Right hindlimb (tissue), 1 donor: Measurements from ENCODE around the gene SRPX2.
A peak's percentile ranks its signal among the peaks of the same experiment; 100 is the strongest.

Experiments used
- DNase-seq: peaks from one replicate; pipeline ENCODE4 v3.0.0-alpha.2; 2018

SRPX2 gene, protein sequence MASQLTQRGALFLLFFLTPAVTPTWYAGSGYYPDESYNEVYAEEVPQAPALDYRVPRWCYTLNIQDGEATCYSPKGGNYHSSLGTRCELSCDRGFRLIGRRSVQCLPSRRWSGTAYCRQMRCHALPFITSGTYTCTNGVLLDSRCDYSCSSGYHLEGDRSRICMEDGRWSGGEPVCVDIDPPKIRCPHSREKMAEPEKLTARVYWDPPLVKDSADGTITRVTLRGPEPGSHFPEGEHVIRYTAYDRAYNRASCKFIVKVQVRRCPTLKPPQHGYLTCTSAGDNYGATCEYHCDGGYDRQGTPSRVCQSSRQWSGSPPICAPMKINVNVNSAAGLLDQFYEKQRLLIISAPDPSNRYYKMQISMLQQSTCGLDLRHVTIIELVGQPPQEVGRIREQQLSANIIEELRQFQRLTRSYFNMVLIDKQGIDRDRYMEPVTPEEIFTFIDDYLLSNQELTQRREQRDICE

GRCh38 chrX:100643956-100644860 is at the start of gene SRPX2:
Gene SRPX2, plus strand, starts transcription at chrX:100644199. Its CDS starts 2,124 bp downstream, at chrX:100646323.
- DNase-seq, result peak; percentile 74

DNA sequence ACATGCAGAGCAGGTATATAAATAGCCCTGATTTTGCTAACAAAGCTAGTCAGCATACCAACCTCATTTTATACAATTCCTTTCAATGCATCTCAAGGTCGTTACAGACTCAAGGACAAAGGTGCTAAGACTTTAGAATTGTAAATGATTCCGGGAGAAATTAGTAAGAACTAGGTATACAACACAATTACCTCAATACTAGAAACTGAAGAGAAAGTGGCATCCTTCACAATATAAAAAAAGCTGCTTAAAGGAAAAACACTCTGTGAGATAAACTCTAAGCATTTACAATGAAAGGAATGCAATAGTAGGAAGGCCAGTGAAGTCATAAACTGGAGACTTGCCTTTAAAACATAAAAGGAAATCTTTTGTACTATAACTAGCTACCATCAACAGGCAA is 47.4 kb upstream of the SRPX2 start:
- DNase-seq, result no peak

DNA sequence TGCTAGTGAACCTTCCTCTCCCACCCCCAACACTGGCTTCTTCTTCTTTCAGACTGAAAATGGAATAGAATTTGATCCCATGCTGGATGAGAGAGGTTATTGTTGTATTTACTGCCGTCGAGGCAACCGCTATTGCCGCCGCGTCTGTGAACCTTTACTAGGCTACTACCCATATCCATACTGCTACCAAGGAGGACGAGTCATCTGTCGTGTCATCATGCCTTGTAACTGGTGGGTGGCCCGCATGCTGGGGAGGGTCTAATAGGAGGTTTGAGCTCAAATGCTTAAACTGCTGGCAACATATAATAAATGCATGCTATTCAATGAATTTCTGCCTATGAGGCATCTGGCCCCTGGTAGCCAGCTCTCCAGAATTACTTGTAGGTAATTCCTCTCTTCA is 44.5 kb upstream of the SRPX2 start:
- DNase-seq, result no peak

DNA sequence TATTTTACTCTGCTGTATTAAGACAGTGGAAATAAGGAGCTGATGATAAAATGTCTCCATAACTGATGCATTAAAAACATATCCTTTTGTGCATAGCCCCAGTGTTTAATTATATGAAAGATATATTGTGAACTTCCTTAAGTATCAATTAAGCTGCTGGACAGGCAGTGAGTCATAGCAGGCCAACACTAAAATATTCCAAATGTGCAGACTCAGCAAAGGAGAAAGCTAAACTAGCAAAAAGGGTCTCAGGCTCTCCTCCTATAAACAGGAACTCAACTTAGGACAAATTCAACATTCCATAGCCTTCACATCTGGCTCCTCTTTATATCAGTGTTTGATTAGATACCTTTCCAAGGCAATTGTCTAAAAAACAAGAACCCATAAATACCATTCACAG is 43.7 kb upstream of the SRPX2 start:
- no peak for DNase-seq

DNA sequence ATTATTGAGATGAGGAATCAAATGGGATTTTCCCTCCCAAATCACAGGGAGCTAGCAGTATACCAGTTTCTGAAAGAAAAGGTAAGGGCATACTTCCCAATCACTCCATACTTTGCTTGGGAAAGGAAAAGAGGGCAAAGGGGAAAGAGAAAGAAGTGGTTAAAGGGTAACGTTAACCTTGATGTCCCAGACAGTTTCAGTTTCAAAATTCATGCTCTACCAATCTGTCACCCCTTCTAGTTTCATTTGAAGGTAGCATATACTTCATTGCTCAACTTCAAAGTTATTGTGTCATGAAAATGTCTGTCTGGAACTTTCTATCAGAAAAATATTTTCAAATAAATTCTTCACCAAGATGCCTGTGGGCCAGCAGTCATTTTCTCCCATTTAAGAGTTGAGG is 43.2 kb upstream of the SRPX2 start:
- no peak for DNase-seq

DNA sequence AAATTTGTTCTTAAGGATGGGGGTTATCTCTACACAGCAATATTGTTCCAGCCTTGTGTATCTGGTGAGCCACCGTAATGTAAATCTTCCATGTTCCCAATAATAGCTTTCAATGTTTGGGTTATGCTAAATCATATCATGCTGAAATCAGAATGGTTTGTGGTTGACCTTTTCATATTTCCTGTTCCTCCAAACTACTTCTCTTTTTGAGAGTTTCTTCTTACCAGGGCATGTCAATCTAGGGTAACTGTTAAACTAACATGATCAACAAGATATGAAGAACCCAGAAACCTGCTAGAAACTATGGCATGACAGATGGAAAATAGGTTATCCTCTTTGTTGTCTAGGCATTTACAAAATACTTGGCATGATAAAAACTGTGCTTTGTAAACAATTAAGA is 37.2 kb upstream of the SRPX2 start:
- no peak for DNase-seq

- no peak for DNase-seq
These were observed 34.4 kb upstream of the SRPX2 start for GRCh38 chrX:100609591-100609990.

GRCh38 chrX:100611951-100612350 is 32.0 kb upstream of the SRPX2 start:
- no peak for DNase-seq

- DNase-seq, result no peak
These were observed 29.0 kb upstream of the SRPX2 start for GRCh38 chrX:100615005-100615404.

- no peak for DNase-seq
These were observed 21.0 kb upstream of the SRPX2 start for GRCh38 chrX:100623001-100623400.

GRCh38 chrX:100625985-100626491 is 18.0 kb upstream of the SRPX2 start:
- no peak for DNase-seq

DNA sequence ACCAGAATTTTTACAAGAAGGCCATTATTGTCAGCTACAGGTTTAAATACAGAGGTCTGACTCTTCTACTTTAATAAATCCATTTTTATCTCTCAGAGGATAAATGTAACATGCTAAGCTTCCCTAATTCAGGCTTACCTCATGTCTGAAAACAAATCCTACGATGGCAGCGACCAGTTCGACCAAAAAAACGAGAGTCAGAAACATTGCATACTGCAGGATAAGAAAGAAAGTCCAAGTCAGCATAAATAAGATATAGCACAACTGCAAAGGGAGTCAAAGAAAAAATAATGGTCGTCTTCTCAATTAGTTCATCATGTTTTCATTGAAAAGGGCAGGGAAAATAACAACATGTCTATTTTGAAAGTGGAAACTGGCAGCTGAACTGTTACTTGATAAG is 9.0 kb upstream of the SRPX2 start:
- DNase-seq, result no peak

DNA sequence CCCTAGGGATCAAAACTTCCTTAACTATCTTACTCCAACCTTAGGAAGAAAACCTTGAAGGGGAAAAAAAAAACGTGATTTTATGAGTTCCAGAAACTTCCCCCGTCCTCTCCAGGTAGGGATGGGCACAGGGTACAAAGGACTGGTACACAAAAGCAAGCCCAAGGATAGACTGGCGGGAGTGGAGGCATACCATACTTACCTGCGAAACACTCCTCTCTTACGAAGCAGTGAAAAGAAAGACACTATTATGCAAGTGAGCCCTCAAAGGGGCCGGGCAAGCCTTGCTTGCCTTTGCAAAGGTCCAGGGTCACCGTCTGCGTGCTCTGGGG is 8.0 kb upstream of the SRPX2 start:
- no peak for DNase-seq

DNA sequence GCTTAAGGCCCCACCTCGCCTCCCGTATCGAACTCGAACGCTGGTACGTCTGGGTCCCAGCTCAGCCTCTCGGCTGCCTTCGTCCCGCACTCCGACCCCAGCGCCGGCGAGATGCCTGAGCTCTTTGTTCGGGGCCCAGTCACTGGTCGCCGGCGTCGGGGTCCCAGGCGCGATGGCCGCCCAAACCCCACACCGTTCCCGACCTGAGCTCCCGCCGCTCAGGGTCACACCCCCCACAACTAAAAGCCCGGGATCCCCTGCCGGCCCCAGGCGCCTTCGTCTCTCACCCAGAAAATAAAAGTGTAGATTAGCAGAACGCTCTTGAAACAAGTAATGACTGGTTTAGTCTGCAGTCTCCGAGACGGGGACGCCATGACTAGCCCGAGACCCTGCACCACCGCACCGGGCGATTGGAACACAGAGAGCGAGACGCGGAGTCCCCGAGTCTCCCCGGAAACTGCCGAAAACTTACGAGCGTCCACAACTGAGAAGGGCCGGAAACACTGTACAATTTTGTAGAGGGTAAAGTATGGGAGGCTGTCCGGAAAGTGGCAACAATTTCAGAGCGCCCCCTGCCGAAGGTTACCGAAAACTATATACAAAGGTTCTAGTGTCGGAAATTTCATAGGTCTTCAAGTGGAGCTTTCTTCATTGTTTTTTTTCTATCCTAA is 7.5 kb upstream of the SRPX2 start, which contains the start of gene TSPAN6:
TSS of gene TSPAN6 (minus strand) at position 486 of the 671 bp plus-strand sequence. CDS start at position 374, 112 bp downstream.
- DNase-seq, result peak; percentile 91

GRCh38 chrX:100642290-100642689 is 1.7 kb upstream of the SRPX2 start:
- no peak for DNase-seq

DNA sequence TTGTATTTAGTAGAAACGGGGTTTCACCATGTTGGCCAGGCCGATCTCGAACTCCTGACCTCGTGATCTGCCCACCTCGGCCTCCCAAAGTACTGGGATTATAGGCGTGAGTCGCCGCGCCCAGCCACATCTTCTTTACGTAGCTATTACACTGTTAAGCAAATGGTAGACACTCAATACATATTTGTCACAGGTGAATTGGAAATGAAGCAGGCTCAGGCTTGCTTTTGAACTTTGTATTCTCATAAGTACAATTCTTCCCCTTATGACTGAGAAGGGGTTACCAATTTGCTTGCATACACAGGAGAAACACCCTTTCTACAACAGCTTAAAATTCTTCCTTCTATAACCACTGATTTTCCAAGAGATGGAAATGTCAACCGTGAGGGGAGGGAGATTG is 787 bp upstream of the SRPX2 start:
- DNase-seq, result no peak

- DNase-seq, result no peak
These were observed 1.1 kb downstream of the SRPX2 start for GRCh38 chrX:100645106-100645505.

DNA sequence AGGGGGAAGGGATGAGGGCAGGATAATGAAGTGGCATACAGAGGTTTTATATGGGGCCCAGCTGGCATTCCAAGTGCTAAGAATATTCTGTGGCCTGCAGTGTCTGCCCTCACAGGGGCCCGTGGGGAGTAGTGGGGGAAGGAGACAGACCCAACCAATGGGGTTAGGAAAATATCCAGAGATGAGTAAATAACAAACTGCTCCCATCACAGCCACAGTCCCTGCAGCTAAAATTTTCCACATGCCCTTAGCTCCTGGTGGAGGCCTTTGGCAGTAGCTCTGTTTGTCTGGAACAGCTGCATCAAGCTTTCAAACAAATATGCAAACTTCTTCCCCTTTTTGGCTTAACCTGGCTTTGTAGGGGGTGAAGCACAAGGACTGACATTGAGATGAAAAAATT is 3.1 kb downstream of the SRPX2 start:
- DNase-seq, result peak; percentile 47

- no peak for DNase-seq
These were observed 3.7 kb downstream of the SRPX2 start for GRCh38 chrX:100647739-100648138.

DNA sequence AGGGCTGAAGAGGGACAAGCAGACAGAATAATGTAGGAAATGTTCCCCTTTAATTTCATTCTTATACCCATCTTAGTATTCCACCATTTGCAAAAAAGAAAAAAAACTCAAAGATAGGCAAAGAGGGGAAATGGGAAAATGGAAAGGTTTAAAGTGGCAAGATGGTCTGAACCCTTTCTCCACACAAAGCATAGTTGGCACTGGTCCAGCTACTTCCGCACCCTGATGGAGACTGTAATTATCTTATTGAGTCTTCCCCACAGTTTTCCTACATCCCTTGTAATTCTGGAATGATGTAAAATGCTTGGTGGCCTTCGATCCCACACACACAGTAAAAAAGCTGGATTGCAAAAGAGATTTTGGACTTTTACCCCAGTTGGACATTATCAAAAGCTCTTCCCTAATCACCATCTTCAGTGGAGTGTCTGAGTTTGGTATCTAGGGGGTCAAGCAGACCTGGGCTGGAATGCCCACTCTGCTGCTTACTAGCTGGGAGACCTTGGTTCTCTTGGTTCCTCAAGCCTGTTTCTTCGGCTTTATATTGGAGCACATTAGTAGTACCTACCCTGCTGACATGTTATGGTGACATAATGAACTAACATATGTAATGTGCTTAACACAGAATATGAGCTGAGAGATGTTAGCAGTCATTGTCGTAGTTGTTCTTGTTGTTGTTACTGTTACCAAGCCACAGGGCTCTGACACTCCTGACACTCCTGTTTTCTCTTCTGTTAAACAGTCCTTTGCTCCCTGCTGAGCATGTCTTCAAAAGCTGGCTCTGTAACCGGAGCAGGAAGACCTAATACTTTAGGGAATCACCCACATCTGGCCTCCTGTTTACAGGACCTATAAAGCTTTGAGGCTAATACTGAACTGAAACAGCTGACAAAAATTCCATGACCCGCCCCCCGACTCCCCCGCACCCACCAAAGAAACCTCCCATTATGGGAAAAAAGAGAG is 4.7 kb downstream of the SRPX2 start:
- DNase-seq, result peak; percentile 76

DNA sequence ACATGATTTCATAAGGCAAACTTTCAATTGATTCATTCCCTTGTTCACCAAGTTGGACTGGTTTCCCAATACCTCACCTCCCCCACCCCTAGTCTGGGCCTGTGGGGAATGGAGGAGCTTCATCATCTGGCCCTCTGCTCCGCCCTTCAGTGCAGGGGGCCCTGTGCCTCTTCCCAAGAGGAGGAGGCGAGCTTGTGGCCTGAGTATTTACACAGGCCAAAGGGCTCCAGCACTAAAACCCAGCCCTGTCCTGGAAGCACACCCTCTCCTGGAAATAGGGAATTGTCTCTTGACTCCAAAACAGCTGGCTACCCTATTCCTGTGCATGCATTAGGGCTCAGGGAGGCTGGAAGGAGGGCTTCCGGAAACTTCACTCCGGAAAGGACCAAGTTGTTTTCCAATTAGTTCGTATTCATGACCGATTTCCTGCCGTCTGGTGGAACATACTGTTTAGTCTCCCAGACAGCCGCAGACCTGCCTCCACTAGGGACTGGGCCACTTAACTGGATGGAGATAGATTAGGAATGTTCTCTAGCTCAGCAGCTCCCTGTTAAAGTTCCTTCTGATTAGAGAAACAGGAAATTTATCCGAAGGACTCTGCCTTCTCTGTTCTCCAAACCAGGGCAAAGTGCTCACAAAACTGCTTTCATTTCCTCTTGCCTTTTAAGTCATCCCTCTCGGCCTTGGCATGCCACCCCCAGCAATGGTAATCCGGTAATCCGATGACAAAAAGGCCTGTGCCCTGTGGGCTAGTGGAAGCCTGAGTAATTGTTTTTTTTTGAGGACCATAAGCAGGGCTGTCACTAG is 5.8 kb downstream of the SRPX2 start:
- DNase-seq, result peak; percentile 77
